Liver (tissue), 9 donors: ENCODE measurements around the gene CDK5. TPM values are rescaled to one million over a fixed set of nuclear protein-coding genes. Genes with fewer than 3 reads are reported as not detected.

Source experiments
- DNase-seq: peaks from one replicate; pipeline ENCODE4 v3.0.0-alpha.2; 2017; ENCODE audit warnings: low spot score
- H3K27ac ChIP-seq, 2 donors: one replicate each; pipeline ENCODE4 v1.7.0; 2013; ENCODE audit warnings: inconsistent platforms in 2 of 2, low read length in 2 of 2, control low read depth in 1 of 2, low read depth in 1 of 2, mild to moderate bottlenecking in 1 of 2
- H3K27me3 ChIP-seq, 4 donors: one replicate each; pipeline versions ENCODE4 v1.6.1 to v1.7.0; 2013; ENCODE audit warnings: low read length in 3 of 4, inconsistent platforms in 1 of 4, mild to moderate bottlenecking in 1 of 4, moderate library complexity in 1 of 4; ENCODE audit not compliant: control insufficient read depth in 4 of 4, insufficient read depth in 4 of 4
- H3K36me3 ChIP-seq, 4 donors: one replicate each; pipeline versions ENCODE4 v1.6.1 to v1.7.0; 2013; ENCODE audit warnings: low read length in 3 of 4, mild to moderate bottlenecking in 3 of 4, low read depth in 1 of 4, moderate library complexity in 1 of 4; ENCODE audit not compliant: control insufficient read depth in 4 of 4, insufficient read depth in 3 of 4
- H3K4me1 ChIP-seq, 4 donors: one replicate each; pipeline versions ENCODE4 v1.6.1 to v1.7.0; 2013; ENCODE audit warnings: low read length in 3 of 4, mild to moderate bottlenecking in 3 of 4, moderate library complexity in 1 of 4; ENCODE audit not compliant: control insufficient read depth in 4 of 4, insufficient read depth in 4 of 4
- H3K4me3 ChIP-seq, 3 donors: one replicate each; pipeline versions ENCODE4 v1.6.1 to v1.7.0; 2013; ENCODE audit warnings: low read length in 3 of 3, control low read depth in 1 of 3, low read depth in 1 of 3, mild to moderate bottlenecking in 1 of 3
- H3K9ac ChIP-seq, 2 donors: one replicate each; pipeline ENCODE4 v1.7.0; 2013; ENCODE audit warnings: low read length in 2 of 2, mild to moderate bottlenecking in 2 of 2, moderate library complexity in 2 of 2, control low read depth in 1 of 2, low read depth in 1 of 2
- H3K9me3 ChIP-seq, 4 donors: one replicate each; pipeline versions ENCODE4 v1.6.1 to v1.7.0; 2013; ENCODE audit warnings: low read length in 3 of 4; ENCODE audit not compliant: control insufficient read depth in 4 of 4
- FOXA1 ChIP-seq: IDR thresholded peaks from 2 replicates; pipeline ENCODE4 v1.6.1; 2016; ENCODE audit warnings: antibody characterized with exemption
- FOXA2 ChIP-seq: IDR thresholded peaks from 2 replicates; pipeline ENCODE4 v1.6.1; 2016; ENCODE audit warnings: antibody characterized with exemption
- GABPA ChIP-seq, 2 donors: IDR thresholded peaks in 1 of 2; conservative IDR thresholded peaks in 1 of 2; 2 replicates each; pipeline ENCODE4 v1.6.1; 2016; ENCODE audit warnings: antibody characterized with exemption in 2 of 2, mild to moderate bottlenecking in 1 of 2, moderate library complexity in 1 of 2
- HNF4A ChIP-seq, 2 donors: conservative IDR thresholded peaks; 2 replicates each; pipeline ENCODE4 v1.6.1; 2016; ENCODE audit warnings: antibody characterized with exemption in 2 of 2, mild to moderate bottlenecking in 2 of 2
- HNF4G ChIP-seq: IDR thresholded peaks from 2 replicates; pipeline ENCODE4 v1.6.1; 2016; ENCODE audit warnings: antibody characterized with exemption
- NR2F2 ChIP-seq: IDR thresholded peaks from 2 replicates; pipeline ENCODE4 v1.6.1; 2016; ENCODE audit warnings: antibody characterized with exemption
- RAD21 ChIP-seq, 2 donors: IDR thresholded peaks; 2 replicates each; pipeline ENCODE4 v1.6.1; 2016; ENCODE audit warnings: antibody characterized with exemption in 2 of 2, mild to moderate bottlenecking in 2 of 2
- SP1 ChIP-seq: IDR thresholded peaks from 2 replicates; pipeline ENCODE4 v1.6.1; 2018; ENCODE audit warnings: antibody characterized with exemption, mild to moderate bottlenecking
- TAF1 ChIP-seq: conservative IDR thresholded peaks from 2 replicates; pipeline ENCODE4 v1.6.1; 2016; ENCODE audit warnings: antibody characterized with exemption, mild to moderate bottlenecking
- WGBS: extraction: QIAGEN DNeasy Blood & Tissue Kit; methylation state at CpG from one replicate; pipeline ENCODE4 v1.1.7; 2013; 5-methylcytosine and 5-hydroxymethylcytosine counted together
- polyA plus RNA-seq, 2 donors: library from polyadenylated mRNA; stranded (reverse) in 1 of 2; unstranded in 1 of 2; fragments of 200-250 nt in 1 of 2; fragments of >200 nt in 1 of 2; fragmentation: Nextera tagmentation in 1 of 2; extraction: Ambion mirVana in 1 of 2; gene quantifications; one replicate each; pipeline versions ENCODE4 v1.2.1 to v1.2.3, GENCODE V29; 2013 to 2015
- total RNA-seq, 2 donors: library from RNA; depleted of rRNA; stranded (reverse); fragments of >200 nt; gene quantifications; one replicate each; pipeline ENCODE4 v1.2.3, GENCODE V29; 2014
- TF ChIP-seq, protein P1 (sequence below): IDR thresholded peaks from 2 replicates; pipeline ENCODE4 v1.6.1; 2016; ENCODE audit warnings: antibody characterized with exemption, mild to moderate bottlenecking
- TF ChIP-seq, protein P2 (sequence below): IDR thresholded peaks from 2 replicates; pipeline ENCODE4 v1.6.1; 2016; ENCODE audit warnings: antibody characterized with exemption
- TF ChIP-seq, protein P3 (sequence below): IDR thresholded peaks from 2 replicates; pipeline ENCODE4 v1.6.1; 2016; ENCODE audit warnings: antibody characterized with exemption
- TF ChIP-seq, protein P4 (sequence below): fragments of 150-350 bp; IDR thresholded peaks from 2 replicates; pipeline ENCODE4 v1.5.1; 2017; ENCODE audit warnings: improper control_type of control experiment, low read depth, low read length; ENCODE audit not compliant: missing input control
- TF ChIP-seq, protein P5 (sequence below): IDR thresholded peaks from 2 replicates; pipeline ENCODE4 v1.6.1; 2016; ENCODE audit warnings: antibody characterized with exemption
- donor health status: healthy.
- donor health status: healthy.
- donor health status: healthy.
- donor health status: healthy.
- donor health status: healthy.

CDK5 gene
- total and polyA plus RNA-seq, 4 donors, result 4.0 to 9.0 (median 7.4) TPM

DNA sequence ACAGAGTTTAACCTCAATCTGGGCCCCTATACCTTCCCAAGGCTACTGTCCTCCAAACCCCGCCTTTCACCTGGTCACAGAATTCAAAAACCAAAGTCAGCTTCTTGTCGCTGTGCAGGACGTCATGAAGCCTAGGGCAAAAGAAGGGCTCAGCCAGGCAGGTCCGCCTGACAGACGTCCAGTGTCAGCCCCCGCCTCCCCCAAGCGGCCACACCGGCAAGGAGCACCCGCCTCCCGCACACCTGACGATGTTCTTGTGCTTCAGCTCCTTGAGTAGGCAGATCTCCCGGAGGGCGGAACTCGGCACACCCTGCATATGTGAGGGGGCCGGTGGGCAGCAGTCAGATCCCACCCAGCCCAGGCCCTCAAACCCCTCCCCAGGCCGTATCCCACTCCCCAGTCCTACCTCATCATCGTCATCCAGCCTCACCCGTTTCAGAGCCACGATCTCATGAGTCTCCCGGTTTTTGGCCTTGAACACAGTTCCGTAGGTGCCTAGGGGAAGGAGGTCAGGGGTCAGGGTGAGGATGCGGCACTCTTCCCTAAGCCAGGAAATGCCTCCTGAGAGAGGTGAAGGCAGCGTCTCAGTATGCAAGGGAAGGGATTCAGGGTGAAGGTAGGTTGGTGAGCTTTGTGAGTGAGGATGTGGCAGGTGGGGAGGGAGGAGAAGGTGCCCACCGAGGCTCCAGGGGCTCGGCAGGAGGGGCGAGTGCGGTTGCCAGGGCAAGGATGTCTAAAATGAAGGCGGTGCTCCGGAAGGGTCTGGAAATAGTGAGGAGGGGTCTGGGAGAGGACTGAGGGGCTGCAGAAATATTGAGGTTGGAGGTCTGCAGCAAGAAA, 811 bp downstream of the CDK5 start:
- H3K27me3 ChIP-seq, result no peaks in the 10 kb centered on the region
- DNase-seq, result no peak
- no peak overlapping the region for H3K27ac ChIP-seq
- no peaks in the 10 kb centered on the region for H3K9me3 ChIP-seq
- peak overlapping the region; percentile 16 to 19 for H3K9ac ChIP-seq
- no peaks in the 10 kb centered on the region for H3K36me3 ChIP-seq
- no peak for TF ChIP-seq HNF4G
- H3K4me1 ChIP-seq, result peaks cover 15 to 41% (median 34%) of the 10 kb centered on the region in 4 donors
- WGBS, result 44% methylated on average over 29 of the region's 29 CpGs
- H3K4me3 ChIP-seq, result peak overlapping the region; percentile 56 to 87 (median 80)

DNA sequence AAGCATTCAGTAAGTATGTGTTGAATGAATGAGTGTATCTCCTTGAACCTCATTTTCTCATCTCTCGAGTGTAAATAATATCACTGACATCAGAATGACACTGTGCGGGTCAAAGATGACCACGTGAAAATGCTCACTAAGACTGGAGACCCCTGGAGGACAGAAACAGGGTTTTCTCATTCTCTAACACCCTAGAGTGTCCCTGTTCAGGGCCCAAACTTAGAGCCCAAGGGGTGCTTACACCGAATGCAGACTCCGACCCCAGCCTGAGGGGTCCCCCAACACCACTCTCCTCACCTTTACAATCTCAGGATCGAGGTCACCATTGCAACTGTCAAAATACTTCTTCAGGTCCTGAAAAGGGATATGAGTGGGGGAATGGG, 1.4 kb downstream of the CDK5 start:
- no peaks in the 10 kb centered on the region for H3K9me3 ChIP-seq
- H3K9ac ChIP-seq, result no peak overlapping the region
- no peak overlapping the region for H3K4me3 ChIP-seq
- peaks cover 11 to 35% (median 29%) of the 10 kb centered on the region in 4 donors for H3K4me1 ChIP-seq
- no peak for DNase-seq
- no peaks in the 10 kb centered on the region for H3K27me3 ChIP-seq
- TF ChIP-seq TAF1, result no peak
- no peak for TF ChIP-seq HNF4A (conservative IDR thresholded peaks at IDR 0.05)
- 92% methylated on average over 6 of the region's 6 CpGs for WGBS
- no peak overlapping the region for H3K27ac ChIP-seq
- no peaks in the 10 kb centered on the region for H3K36me3 ChIP-seq

DNA sequence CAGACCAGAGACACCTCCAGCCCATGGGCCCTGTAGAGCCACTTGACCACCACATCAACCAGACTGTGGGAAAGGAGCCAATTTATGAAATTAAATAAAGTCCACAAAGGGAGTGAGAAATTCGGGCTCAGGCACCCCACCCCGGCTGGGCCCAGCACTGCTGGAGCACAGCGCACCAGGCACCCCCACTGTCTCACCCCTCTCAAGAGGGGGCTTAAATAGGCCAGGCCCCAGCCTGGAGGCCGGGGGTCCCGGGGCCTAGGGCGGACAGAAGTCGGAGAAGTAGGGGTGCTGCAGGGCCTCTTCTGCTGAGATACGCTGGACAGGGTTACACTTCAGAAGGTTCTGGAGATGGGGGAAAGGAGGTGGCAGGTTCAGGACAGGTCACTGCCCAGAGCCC, 3.9 kb downstream of the CDK5 start:
- no peak overlapping the region for H3K27ac ChIP-seq
- no peak overlapping the region for H3K4me3 ChIP-seq
- H3K36me3 ChIP-seq, result no peaks in the 10 kb centered on the region
- no peaks in the 10 kb centered on the region for H3K27me3 ChIP-seq
- WGBS, result 88% methylated on average over 8 of the region's 8 CpGs
- peaks cover 6 to 17% (median 14%) of the 10 kb centered on the region in 4 donors for H3K4me1 ChIP-seq
- no peak for DNase-seq
- TF ChIP-seq HNF4G (no peak), FOXA2 (no peak), RAD21 (IDR thresholded peaks at IDR 0.05) (no peak), GABPA (IDR thresholded peaks at IDR 0.05 in 1 of 2, conservative IDR thresholded peaks at IDR 0.05 in 1 of 2) (no peak), SP1 (no peak), FOXA1 (no peak), NR2F2 (no peak)
- TF ChIP-seq, protein P1, sequence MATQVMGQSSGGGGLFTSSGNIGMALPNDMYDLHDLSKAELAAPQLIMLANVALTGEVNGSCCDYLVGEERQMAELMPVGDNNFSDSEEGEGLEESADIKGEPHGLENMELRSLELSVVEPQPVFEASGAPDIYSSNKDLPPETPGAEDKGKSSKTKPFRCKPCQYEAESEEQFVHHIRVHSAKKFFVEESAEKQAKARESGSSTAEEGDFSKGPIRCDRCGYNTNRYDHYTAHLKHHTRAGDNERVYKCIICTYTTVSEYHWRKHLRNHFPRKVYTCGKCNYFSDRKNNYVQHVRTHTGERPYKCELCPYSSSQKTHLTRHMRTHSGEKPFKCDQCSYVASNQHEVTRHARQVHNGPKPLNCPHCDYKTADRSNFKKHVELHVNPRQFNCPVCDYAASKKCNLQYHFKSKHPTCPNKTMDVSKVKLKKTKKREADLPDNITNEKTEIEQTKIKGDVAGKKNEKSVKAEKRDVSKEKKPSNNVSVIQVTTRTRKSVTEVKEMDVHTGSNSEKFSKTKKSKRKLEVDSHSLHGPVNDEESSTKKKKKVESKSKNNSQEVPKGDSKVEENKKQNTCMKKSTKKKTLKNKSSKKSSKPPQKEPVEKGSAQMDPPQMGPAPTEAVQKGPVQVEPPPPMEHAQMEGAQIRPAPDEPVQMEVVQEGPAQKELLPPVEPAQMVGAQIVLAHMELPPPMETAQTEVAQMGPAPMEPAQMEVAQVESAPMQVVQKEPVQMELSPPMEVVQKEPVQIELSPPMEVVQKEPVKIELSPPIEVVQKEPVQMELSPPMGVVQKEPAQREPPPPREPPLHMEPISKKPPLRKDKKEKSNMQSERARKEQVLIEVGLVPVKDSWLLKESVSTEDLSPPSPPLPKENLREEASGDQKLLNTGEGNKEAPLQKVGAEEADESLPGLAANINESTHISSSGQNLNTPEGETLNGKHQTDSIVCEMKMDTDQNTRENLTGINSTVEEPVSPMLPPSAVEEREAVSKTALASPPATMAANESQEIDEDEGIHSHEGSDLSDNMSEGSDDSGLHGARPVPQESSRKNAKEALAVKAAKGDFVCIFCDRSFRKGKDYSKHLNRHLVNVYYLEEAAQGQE, result no peak
- TF ChIP-seq, protein P2, sequence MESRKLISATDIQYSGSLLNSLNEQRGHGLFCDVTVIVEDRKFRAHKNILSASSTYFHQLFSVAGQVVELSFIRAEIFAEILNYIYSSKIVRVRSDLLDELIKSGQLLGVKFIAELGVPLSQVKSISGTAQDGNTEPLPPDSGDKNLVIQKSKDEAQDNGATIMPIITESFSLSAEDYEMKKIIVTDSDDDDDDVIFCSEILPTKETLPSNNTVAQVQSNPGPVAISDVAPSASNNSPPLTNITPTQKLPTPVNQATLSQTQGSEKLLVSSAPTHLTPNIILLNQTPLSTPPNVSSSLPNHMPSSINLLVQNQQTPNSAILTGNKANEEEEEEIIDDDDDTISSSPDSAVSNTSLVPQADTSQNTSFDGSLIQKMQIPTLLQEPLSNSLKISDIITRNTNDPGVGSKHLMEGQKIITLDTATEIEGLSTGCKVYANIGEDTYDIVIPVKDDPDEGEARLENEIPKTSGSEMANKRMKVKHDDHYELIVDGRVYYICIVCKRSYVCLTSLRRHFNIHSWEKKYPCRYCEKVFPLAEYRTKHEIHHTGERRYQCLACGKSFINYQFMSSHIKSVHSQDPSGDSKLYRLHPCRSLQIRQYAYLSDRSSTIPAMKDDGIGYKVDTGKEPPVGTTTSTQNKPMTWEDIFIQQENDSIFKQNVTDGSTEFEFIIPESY, result no peak
- TF ChIP-seq, protein P3, sequence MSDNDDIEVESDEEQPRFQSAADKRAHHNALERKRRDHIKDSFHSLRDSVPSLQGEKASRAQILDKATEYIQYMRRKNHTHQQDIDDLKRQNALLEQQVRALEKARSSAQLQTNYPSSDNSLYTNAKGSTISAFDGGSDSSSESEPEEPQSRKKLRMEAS, result no peak
- TF ChIP-seq, protein P4, sequence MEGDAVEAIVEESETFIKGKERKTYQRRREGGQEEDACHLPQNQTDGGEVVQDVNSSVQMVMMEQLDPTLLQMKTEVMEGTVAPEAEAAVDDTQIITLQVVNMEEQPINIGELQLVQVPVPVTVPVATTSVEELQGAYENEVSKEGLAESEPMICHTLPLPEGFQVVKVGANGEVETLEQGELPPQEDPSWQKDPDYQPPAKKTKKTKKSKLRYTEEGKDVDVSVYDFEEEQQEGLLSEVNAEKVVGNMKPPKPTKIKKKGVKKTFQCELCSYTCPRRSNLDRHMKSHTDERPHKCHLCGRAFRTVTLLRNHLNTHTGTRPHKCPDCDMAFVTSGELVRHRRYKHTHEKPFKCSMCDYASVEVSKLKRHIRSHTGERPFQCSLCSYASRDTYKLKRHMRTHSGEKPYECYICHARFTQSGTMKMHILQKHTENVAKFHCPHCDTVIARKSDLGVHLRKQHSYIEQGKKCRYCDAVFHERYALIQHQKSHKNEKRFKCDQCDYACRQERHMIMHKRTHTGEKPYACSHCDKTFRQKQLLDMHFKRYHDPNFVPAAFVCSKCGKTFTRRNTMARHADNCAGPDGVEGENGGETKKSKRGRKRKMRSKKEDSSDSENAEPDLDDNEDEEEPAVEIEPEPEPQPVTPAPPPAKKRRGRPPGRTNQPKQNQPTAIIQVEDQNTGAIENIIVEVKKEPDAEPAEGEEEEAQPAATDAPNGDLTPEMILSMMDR, result no peak
- TF ChIP-seq, protein P5, sequence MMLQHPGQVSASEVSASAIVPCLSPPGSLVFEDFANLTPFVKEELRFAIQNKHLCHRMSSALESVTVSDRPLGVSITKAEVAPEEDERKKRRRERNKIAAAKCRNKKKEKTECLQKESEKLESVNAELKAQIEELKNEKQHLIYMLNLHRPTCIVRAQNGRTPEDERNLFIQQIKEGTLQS, result no peak
- H3K9me3 ChIP-seq, result no peaks in the 10 kb centered on the region
- H3K9ac ChIP-seq, result no peak overlapping the region
